ENCODE results near the gene MFSD2B. TPM values are rescaled to one million over a fixed set of nuclear protein-coding genes. Genes with fewer than 3 reads are reported as not detected.
A peak's percentile ranks its signal among the peaks of the same experiment; 100 is the strongest.

MFSD2B gene
- total RNA-seq, 2 donors from 2014 or later, result not detected

DNA sequence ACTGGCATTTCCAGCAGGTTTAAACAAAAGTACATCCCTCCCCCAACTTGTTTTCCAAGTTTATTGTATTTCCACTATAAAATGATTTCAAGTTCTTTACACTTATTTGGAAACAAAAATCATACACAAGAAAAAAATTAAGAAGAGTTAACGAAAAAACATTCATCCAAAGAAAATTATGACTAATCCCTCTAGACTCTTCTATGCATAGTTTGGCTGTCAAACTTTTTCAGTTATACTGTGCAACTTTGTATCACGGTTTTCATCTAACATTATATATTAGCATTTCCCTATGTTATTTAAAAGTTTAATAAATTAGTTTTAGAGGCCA, 36.7 kb downstream of the MFSD2B start:
- Histone ChIP-seq H3K27me3 (replicated peaks; ENCODE audit: insufficient read depth) (no peaks in the 10 kb centered on the region), H3K4me3 (peak overlapping the region; percentile 45 to 66), H3K36me3 (no peaks in the 10 kb centered on the region), H3K4me1 (replicated peaks) (peaks cover 3% of the 10 kb centered on the region), H3K9me3 (no peaks in the 10 kb centered on the region), H3K27ac (no peak overlapping the region)
- DNase-seq (ENCODE audit: low spot score), result no peak
- TF ChIP-seq POLR2AphosphoS5 (IDR thresholded peaks at IDR 0.05) (no peak), POLR2A (IDR thresholded peaks at IDR 0.05) (no peak)
- TF ChIP-seq, protein P1, sequence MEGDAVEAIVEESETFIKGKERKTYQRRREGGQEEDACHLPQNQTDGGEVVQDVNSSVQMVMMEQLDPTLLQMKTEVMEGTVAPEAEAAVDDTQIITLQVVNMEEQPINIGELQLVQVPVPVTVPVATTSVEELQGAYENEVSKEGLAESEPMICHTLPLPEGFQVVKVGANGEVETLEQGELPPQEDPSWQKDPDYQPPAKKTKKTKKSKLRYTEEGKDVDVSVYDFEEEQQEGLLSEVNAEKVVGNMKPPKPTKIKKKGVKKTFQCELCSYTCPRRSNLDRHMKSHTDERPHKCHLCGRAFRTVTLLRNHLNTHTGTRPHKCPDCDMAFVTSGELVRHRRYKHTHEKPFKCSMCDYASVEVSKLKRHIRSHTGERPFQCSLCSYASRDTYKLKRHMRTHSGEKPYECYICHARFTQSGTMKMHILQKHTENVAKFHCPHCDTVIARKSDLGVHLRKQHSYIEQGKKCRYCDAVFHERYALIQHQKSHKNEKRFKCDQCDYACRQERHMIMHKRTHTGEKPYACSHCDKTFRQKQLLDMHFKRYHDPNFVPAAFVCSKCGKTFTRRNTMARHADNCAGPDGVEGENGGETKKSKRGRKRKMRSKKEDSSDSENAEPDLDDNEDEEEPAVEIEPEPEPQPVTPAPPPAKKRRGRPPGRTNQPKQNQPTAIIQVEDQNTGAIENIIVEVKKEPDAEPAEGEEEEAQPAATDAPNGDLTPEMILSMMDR (IDR thresholded peaks at IDR 0.05), result no peak
- intact Hi-C loops (cut with DNase I), result no loop called here
- WGBS, result 2% methylated on average over 2 of the region's 2 CpGs

DNA sequence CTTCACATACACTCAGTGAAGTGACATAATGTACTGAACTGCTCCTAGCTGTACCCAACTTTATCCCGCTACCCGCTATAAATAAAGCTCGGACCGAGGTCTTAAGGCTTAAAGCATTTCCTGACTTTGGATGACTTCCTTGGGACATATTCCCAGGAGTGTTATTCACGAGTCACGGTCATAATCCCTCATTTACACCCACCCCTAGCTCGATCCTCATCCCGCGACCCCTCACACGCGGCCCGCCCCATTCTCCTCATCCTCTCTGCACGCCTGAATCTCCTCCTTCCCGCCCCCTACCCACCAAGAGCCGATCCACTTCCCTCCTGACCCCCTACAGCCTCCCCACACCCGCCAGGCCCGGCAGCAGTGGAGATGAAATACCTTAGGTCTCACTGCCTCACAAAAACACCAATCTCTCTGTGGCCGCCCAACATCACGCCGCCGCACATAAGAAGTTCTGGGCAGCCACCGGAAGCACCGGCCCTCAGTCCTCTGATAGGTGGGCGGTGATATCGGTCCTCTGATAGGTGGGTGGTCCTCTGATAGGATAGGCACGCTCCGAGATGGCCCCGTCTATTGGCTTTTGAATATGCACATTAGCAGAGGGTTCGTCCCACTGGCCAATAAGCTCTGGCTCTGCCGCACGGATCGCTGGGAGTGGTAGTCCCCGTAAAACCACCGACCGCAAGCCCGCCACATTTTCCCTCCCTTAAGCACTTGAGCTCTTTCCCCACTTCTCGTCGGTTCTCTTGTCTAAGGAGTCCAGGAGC, 37.2 kb downstream of the MFSD2B start, which contains the start of gene WDCP:
Gene WDCP (minus strand): TSS at position 462 of the 773 bp plus-strand sequence. CDS start 7,897 bp downstream, outside the sequence.
- under 1% methylated on average over 34 of the region's 38 CpGs for WGBS
- Histone ChIP-seq H3K4me3 (peak within 1 kb of the TSS; percentile 45 to 66), H3K27me3 (replicated peaks; ENCODE audit: insufficient read depth) (no peaks in the 10 kb centered on the region), H3K36me3 (no peaks in the 10 kb centered on the region), H3K27ac (peak within 1 kb of the TSS; percentile 20 to 58), H3K4me1 (replicated peaks) (peaks cover 3% of the 10 kb centered on the region), H3K9me3 (no peaks in the 10 kb centered on the region)
- intact Hi-C loops (cut with DNase I), result no loop called here
- peak; percentile 93 for TF ChIP-seq POLR2AphosphoS5 (IDR thresholded peaks at IDR 0.05)
- TF ChIP-seq, protein P1 (IDR thresholded peaks at IDR 0.05), result no peak
- TF ChIP-seq POLR2A (IDR thresholded peaks at IDR 0.05), result peak; percentile 69
- DNase-seq (ENCODE audit: low spot score), result peak; percentile 98

DNA sequence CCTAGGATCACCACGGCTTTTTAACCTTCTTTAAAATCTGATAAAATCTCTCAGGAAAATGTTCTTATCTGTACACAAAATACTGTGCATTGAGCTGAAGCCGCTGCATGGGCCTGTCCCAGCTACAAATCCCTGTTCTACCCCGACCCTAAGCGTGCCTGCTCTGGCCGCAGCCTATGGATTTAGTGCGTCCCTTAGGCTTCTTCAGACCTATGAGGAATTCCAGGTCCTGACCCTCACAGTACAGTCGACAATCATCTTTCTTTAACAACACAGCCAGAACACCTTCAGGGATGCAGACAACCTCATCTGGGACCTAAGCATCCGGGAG, 37.8 kb downstream of the MFSD2B start:
- intact Hi-C loops (cut with DNase I), result no loop called here
- TF ChIP-seq, protein P1 (IDR thresholded peaks at IDR 0.05), result no peak
- TF ChIP-seq POLR2A (IDR thresholded peaks at IDR 0.05), result no peak
- no peak for TF ChIP-seq POLR2AphosphoS5 (IDR thresholded peaks at IDR 0.05)
- Histone ChIP-seq H3K4me3 (peak overlapping the region in 1 of 2 donors; percentile 45), H3K36me3 (no peaks in the 10 kb centered on the region), H3K27me3 (replicated peaks; ENCODE audit: insufficient read depth) (no peaks in the 10 kb centered on the region), H3K27ac (no peak overlapping the region), H3K4me1 (replicated peaks) (peaks cover 3% of the 10 kb centered on the region), H3K9me3 (no peaks in the 10 kb centered on the region)
- no peak for DNase-seq (ENCODE audit: low spot score)
- 48% methylated on average over 8 of the region's 8 CpGs for WGBS

DNA sequence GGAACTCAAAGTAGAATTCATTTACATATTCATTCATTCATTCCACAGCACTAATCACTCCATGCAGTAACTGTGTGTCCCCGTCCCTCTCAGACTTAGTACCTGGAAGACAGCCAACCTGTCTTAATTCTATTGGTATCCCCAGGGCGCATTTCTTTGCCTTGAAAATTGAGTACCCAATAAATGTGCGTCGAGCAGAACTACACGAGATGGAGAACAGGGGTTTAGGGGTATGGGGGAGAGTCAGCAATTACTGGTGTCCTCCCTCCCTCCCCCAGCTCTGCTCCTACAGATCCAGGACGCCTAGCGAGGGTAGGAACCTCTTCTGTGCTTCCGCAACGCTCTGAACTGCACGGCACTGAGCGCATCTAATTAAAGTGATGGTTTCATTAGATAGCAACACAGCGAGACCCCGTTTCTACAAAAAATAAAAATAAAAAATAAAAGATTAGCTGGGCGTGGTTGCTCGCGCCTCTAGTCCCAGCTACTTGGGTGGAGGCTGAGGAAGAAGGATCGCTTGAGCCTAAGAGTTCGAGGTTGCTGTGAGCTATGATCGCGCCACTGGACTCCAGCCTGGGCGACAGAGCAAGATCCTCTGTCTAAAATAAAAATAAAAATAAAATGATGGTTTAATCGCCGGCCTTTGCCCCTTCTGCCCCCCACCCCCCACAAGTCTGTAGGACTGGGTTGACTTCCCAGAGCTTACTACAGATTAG, 39.0 kb downstream of the MFSD2B start:
- DNase-seq (ENCODE audit: low spot score), result no peak
- Histone ChIP-seq H3K4me1 (replicated peaks) (peaks cover 3% of the 10 kb centered on the region), H3K4me3 (peak overlapping the region; percentile 64 to 66), H3K27ac (no peak overlapping the region), H3K36me3 (no peaks in the 10 kb centered on the region), H3K9me3 (no peaks in the 10 kb centered on the region), H3K27me3 (replicated peaks; ENCODE audit: insufficient read depth) (no peaks in the 10 kb centered on the region)
- intact Hi-C loops (cut with DNase I), result no loop called here
- WGBS, result 15% methylated on average over 23 of the region's 23 CpGs
- TF ChIP-seq POLR2AphosphoS5 (IDR thresholded peaks at IDR 0.05) (no peak), POLR2A (IDR thresholded peaks at IDR 0.05) (no peak)
- TF ChIP-seq, protein P1 (IDR thresholded peaks at IDR 0.05), result no peak

Data from prostate gland (tissue), 2 donors.